CMK (cell line): ENCODE data around the gene EEF1A1.

ENCODE experiments used
- DNase-seq: peaks from one replicate; pipeline ENCODE4 v3.0.0-alpha.2; 2010; ENCODE audit warnings: low read depth

EEF1A1 gene

DNA sequence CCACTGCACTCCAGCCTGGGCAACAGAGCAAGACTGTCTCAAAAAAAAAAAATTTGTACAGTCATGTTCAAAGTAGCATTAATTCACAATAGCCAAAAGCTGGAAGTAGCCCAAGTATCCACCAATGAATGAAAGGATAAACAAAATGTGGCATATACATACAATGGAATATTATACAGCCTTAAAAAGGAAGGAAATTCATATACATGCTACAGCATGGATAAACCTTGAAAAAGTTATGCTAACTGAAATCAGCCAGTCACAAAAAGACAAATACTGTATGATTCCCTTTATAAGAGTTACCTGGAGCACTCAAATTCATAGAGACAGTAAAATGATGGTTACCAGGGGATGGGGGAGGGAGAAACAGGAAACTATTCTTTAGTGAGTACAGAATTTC is 15.7 kb downstream of the EEF1A1 start:
- no peak for DNase-seq

DNA sequence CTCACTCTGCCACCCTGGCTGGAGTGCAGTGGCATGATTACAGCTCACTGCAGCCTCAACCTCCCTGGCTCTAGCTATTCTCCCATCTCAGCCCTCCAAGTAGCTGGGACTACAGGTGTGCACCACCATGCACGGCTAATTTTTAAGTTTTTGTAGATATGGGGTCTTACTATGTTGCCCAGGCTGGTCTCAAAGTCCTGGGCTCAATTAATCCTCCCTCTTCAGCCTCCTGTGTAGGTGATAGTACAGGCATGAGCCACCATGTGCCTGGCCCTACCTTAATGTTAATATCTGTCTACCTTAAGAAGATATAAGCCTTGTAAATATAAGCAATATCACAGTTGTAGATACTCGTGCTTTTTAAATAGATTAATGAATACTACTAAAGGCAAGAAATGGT is 16.7 kb downstream of the EEF1A1 start:
- DNase-seq, result no peak

GRCh38 chr6:73503027-73503772 is 17.6 kb downstream of the EEF1A1 start:
- no peak for DNase-seq

DNA sequence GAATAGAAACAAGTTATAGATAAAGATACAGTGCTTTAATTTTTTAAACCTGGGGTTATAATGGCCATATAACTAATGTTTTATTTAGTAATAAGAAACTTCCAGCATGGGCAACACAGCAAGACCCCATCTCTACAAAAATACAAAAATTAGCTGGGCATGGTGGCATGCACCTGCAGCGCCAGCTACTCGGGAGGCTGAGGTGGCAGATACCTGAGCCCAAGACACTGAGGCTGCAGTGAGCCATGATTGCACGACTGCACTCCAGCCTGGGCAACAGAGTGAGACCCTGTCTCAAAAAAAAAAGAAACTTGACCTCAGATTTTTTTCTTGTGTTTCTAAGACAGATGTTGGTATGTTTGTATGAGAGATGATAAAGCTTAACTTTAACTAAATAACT is 22.9 kb downstream of the EEF1A1 start:
- no peak for DNase-seq

DNA sequence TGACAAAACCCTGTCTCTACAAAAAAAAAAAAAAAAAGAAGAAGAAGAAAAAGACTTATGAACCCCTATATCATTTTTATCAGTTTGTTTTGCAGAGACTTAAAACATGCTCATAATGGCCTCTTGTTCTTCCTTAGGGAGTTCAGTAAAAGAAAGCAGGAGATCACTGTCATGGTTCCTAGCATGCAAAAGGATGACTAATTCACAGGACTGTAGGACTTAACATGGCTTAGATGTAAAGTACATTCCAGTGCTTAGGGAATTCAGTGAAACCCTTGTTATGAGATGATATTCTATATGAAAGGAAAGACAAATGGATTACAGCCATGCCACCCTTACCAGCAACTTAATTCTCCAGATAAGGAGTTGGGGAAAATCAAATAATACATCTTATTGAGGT is 29.5 kb downstream of the EEF1A1 start:
- no peak for DNase-seq

DNA sequence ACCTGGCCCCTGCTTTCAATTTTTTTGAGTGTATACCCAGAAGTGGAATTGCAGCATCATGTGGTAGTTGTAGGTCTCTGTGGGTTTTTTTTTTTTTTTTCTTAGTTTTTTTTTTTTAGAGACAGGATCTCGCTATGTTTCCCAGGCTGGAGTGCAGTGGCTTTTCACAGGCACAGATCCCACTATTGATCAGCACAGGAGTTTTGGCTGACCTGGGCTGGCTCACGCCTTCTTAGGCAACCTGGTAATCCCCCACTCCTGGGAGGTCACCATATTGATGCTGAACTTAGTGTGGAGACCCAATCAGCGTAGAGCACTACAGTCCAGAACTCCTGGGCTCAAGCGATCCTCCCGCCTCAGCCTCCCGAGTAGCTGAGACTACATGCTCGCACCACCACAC is 33.4 kb downstream of the EEF1A1 start:
- DNase-seq, result no peak

DNA sequence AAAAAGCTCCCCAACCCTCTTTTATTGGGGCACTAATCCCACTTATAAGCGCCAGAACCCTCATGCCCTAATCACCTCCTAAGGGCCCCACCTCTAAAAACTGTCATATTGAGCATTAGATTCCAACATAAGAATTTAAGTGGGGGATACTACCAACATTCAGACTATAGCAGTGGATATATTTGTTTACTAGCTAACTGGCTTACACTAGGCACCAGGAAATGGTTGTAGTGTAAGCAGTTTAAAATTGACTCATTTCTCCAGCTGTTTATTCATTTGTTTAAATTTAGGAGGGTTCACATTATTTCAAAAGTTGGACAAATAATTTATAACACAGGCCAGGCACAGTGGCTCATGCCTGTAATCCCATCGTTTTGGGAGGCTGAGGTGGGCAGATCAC is 36.4 kb downstream of the EEF1A1 start:
- no peak for DNase-seq

GRCh38 chr6:73481969-73482368 is 38.9 kb downstream of the EEF1A1 start:
- no peak for DNase-seq

- DNase-seq, result no peak
Observed at GRCh38 chr6:73477407-73477806, 43.4 kb downstream of the EEF1A1 start.

DNA sequence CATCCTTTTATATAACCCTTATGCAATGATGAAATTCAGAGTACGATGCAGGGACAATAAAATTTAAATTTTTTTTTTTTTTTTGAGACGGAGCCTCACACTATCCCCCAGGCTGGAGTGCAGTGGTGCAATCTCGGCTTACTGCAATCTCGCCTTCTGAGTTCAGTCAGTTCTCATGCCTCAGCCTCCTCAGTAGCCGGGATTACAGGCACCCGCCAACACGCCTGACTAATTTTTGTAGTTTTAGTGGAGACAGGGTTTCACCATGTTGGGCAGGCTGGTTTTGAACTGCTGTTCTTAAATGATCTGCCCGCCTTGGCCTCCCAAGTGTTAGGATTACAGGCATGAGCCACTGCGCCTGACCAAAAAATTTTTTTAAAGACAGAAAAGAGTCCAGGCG is 44.1 kb downstream of the EEF1A1 start:
- DNase-seq, result no peak

- DNase-seq, result no peak
Observed at GRCh38 chr6:73471686-73472290, 49.0 kb downstream of the EEF1A1 start.
